Measurements from ENCODE around the gene BCL7B.
"Not testable (repeated sequence)": the region's sequence is repeated elsewhere in the genome, so short reads cannot be mapped to it uniquely, and the experiment has no call there.

BCL7B gene

GRCh38 chr7:73532224-73532623 is 25.3 kb downstream of the BCL7B start:
- no peak for DNase-seq

GRCh38 chr7:73530800-73531199 is 26.7 kb downstream of the BCL7B start:
- DNase-seq: no peak

GRCh38 chr7:73526896-73527821 is 30.3 kb downstream of the BCL7B start:
- no peak for DNase-seq

GRCh38 chr7:73526158-73526494 is 31.4 kb downstream of the BCL7B start:
- not testable (repeated sequence) for DNase-seq

- peak; percentile 99 for DNase-seq
Observed at GRCh38 chr7:73522105-73522872, 35.2 kb downstream of the BCL7B start, which contains the start of gene BAZ1B. Gene BAZ1B, minus strand, starts transcription at chr7:73522293. Its CDS starts 360 bp downstream, at chr7:73521933.

GRCh38 chr7:73521636-73522104 is 35.8 kb downstream of the BCL7B start:
- DNase-seq: no peak

- no peak for DNase-seq
Observed at GRCh38 chr7:73520673-73521635, 36.5 kb downstream of the BCL7B start.

GRCh38 chr7:73519867-73520672 is 37.4 kb downstream of the BCL7B start:
- DNase-seq: no peak

GRCh38 chr7:73518470-73518869 is 39.0 kb downstream of the BCL7B start:
- DNase-seq: no peak

- peak; percentile 75 for DNase-seq
Observed at GRCh38 chr7:73517241-73517995, 40.1 kb downstream of the BCL7B start.

GRCh38 chr7:73515178-73515577 is 42.3 kb downstream of the BCL7B start:
- DNase-seq: no peak

GRCh38 chr7:73512018-73512780 is 45.3 kb downstream of the BCL7B start:
- no peak for DNase-seq

GRCh38 chr7:73509463-73509862 is 48.0 kb downstream of the BCL7B start:
- no peak for DNase-seq

GRCh38 chr7:73507556-73507955 is 49.9 kb downstream of the BCL7B start:
- no peak for DNase-seq

GRCh38 chr7:73504920-73505319 is 52.6 kb downstream of the BCL7B start:
- DNase-seq: no peak

- DNase-seq: no peak
Observed at GRCh38 chr7:73504017-73504416, 53.5 kb downstream of the BCL7B start.

GRCh38 chr7:73503229-73503628 is 54.3 kb downstream of the BCL7B start:
- DNase-seq: no peak

GRCh38 chr7:73496626-73497025 is 60.9 kb downstream of the BCL7B start:
- DNase-seq: no peak

- not testable (repeated sequence) for DNase-seq
Observed at GRCh38 chr7:73495507-73495906, 62.0 kb downstream of the BCL7B start.

- DNase-seq: no peak
Observed at GRCh38 chr7:73489976-73490375, 67.5 kb downstream of the BCL7B start.

All from NCI-H2227 treated with DMSO at 0.1 percent for 48 hours (cell line).